ACC112 (cell line): ENCODE data around the gene SAMD7.
A peak's percentile ranks its signal among the peaks of the same experiment; 100 is the strongest.

Source experiments
- H2AFZ ChIP-seq: fragments of 200-600 bp; sonication (generic); one replicate; pipeline ENCODE4 v1.6.0; 2017; ENCODE audit warnings: antibody characterized with exemption, low read length; ENCODE audit not compliant: unreplicated experiment
- H3K27ac ChIP-seq: fragments of 200-600 bp; sonication (generic); 2 replicates; pipeline ENCODE4 v1.5.1; 2014; ENCODE audit warnings: low read depth, mild to moderate bottlenecking, antibody characterized with exemption, low read length, moderate library complexity
- H3K27me3 ChIP-seq: fragments of 200-600 bp; sonication (generic); 2 replicates; pipeline ENCODE4 v1.6.1; 2014; ENCODE audit warnings: mild to moderate bottlenecking, antibody characterized with exemption, low read length, moderate library complexity, mixed read lengths; ENCODE audit not compliant: insufficient read depth
- H3K36me3 ChIP-seq: fragments of 200-600 bp; sonication (generic); 2 replicates; pipeline ENCODE4 v1.6.1; 2016; ENCODE audit warnings: mild to moderate bottlenecking, antibody characterized with exemption, low read length, moderate library complexity, mixed read lengths; ENCODE audit not compliant: insufficient read depth
- H3K4me1 ChIP-seq: fragments of 200-600 bp; sonication (generic); one replicate; pipeline ENCODE4 v1.6.1; 2016; ENCODE audit warnings: low read length, mixed read lengths; ENCODE audit not compliant: insufficient read depth, unreplicated experiment, control insufficient read depth
- H3K4me3 ChIP-seq: fragments of 200-600 bp; sonication (generic); 2 replicates; pipeline ENCODE4 v1.5.1; 2014; ENCODE audit warnings: mild to moderate bottlenecking, low read depth, low read length
- H3K79me2 ChIP-seq: fragments of 200-600 bp; sonication (generic); one replicate; pipeline ENCODE4 v1.6.0; 2016; ENCODE audit warnings: low read length; ENCODE audit not compliant: control insufficient read depth, unreplicated experiment, insufficient read depth

Gene SAMD7

GRCh38 chr3:169879845-169880575 is 31.4 kb upstream of the SAMD7 start:
- no peaks in the 10 kb centered on the region for H3K79me2 ChIP-seq
- H2AFZ ChIP-seq: no peak overlapping the region
- no peaks in the 10 kb centered on the region for H3K36me3 ChIP-seq
- H3K4me3 ChIP-seq: no peak overlapping the region
- H3K27ac ChIP-seq: no peak overlapping the region
- peaks cover 5% of the 10 kb centered on the region for H3K4me1 ChIP-seq
- H3K27me3 ChIP-seq: no peaks in the 10 kb centered on the region; the same call in 1 of the 2 replicates

GRCh38 chr3:169880576-169881250 is 30.7 kb upstream of the SAMD7 start:
- Histone ChIP-seq H3K27me3 (no peaks in the 10 kb centered on the region; the same call in 1 of the 2 replicates), H3K27ac (no peak overlapping the region), H3K4me1 (peaks cover 5% of the 10 kb centered on the region), H2AFZ (no peak overlapping the region), H3K36me3 (no peaks in the 10 kb centered on the region), H3K4me3 (no peak overlapping the region), H3K79me2 (no peaks in the 10 kb centered on the region)

- no peaks in the 10 kb centered on the region for H3K79me2 ChIP-seq
- H3K4me3 ChIP-seq: no peak overlapping the region
- H3K27ac ChIP-seq: no peak overlapping the region
- no peaks in the 10 kb centered on the region for H3K36me3 ChIP-seq
- no peaks in the 10 kb centered on the region; the same call in 1 of the 2 replicates for H3K27me3 ChIP-seq
- H2AFZ ChIP-seq: peak overlapping the region; percentile 15
- peaks cover 9% of the 10 kb centered on the region for H3K4me1 ChIP-seq
These were observed 24.7 kb upstream of the SAMD7 start for GRCh38 chr3:169886671-169887070.

GRCh38 chr3:169891886-169892285 is 19.5 kb upstream of the SAMD7 start:
- Histone ChIP-seq H3K4me3 (no peak overlapping the region), H3K27ac (no peak overlapping the region), H3K79me2 (no peaks in the 10 kb centered on the region), H3K27me3 (no peaks in the 10 kb centered on the region), H3K36me3 (no peaks in the 10 kb centered on the region), H2AFZ (no peak overlapping the region), H3K4me1 (peaks cover under 1% of the 10 kb centered on the region)

GRCh38 chr3:169894110-169894509 is 17.3 kb upstream of the SAMD7 start:
- Histone ChIP-seq H3K79me2 (no peaks in the 10 kb centered on the region), H3K4me1 (no peaks in the 10 kb centered on the region), H3K27me3 (no peaks in the 10 kb centered on the region), H3K36me3 (no peaks in the 10 kb centered on the region), H2AFZ (no peak overlapping the region), H3K4me3 (no peak overlapping the region), H3K27ac (no peak overlapping the region)

- no peaks in the 10 kb centered on the region for H3K36me3 ChIP-seq
- H3K4me3 ChIP-seq: no peak overlapping the region
- H3K4me1 ChIP-seq: no peaks in the 10 kb centered on the region
- H3K79me2 ChIP-seq: no peaks in the 10 kb centered on the region
- H2AFZ ChIP-seq: no peak overlapping the region
- H3K27ac ChIP-seq: no peak overlapping the region
- H3K27me3 ChIP-seq: no peaks in the 10 kb centered on the region
These were observed 16.3 kb upstream of the SAMD7 start for GRCh38 chr3:169895072-169895471.

GRCh38 chr3:169897284-169897683 is 14.1 kb upstream of the SAMD7 start:
- no peaks in the 10 kb centered on the region for H3K4me1 ChIP-seq
- H3K36me3 ChIP-seq: no peaks in the 10 kb centered on the region
- no peak overlapping the region for H2AFZ ChIP-seq
- H3K27ac ChIP-seq: no peak overlapping the region
- H3K79me2 ChIP-seq: no peaks in the 10 kb centered on the region
- H3K4me3 ChIP-seq: no peak overlapping the region
- peaks cover 4% of the 10 kb centered on the region; the same call in 1 of the 2 replicates for H3K27me3 ChIP-seq

- H3K36me3 ChIP-seq: no peaks in the 10 kb centered on the region
- H3K27me3 ChIP-seq: peaks cover 12% of the 10 kb centered on the region; the same call in 1 of the 2 replicates
- no peaks in the 10 kb centered on the region for H3K4me1 ChIP-seq
- H3K79me2 ChIP-seq: no peaks in the 10 kb centered on the region
- H3K27ac ChIP-seq: no peak overlapping the region
- H2AFZ ChIP-seq: no peak overlapping the region
- no peak overlapping the region for H3K4me3 ChIP-seq
These were observed 9.9 kb upstream of the SAMD7 start for GRCh38 chr3:169901453-169901852.

GRCh38 chr3:169905404-169905803 is 6.0 kb upstream of the SAMD7 start:
- Histone ChIP-seq H2AFZ (no peak overlapping the region), H3K79me2 (no peaks in the 10 kb centered on the region), H3K27ac (no peak overlapping the region), H3K27me3 (peaks cover 28% of the 10 kb centered on the region; the same call in 1 of the 2 replicates), H3K4me1 (no peaks in the 10 kb centered on the region), H3K4me3 (no peak overlapping the region), H3K36me3 (no peaks in the 10 kb centered on the region)

- H3K79me2 ChIP-seq: no peaks in the 10 kb centered on the region
- no peaks in the 10 kb centered on the region for H3K36me3 ChIP-seq
- H3K4me3 ChIP-seq: no peak overlapping the region
- no peaks in the 10 kb centered on the region for H3K4me1 ChIP-seq
- no peak overlapping the region for H3K27ac ChIP-seq
- no peak overlapping the region for H2AFZ ChIP-seq
- H3K27me3 ChIP-seq: peaks cover 25% of the 10 kb centered on the region; the same call in 1 of the 2 replicates
These were observed 3.9 kb upstream of the SAMD7 start for GRCh38 chr3:169907476-169907875.

GRCh38 chr3:169907944-169908343 is 3.4 kb upstream of the SAMD7 start:
- Histone ChIP-seq H3K4me1 (no peaks in the 10 kb centered on the region), H3K27me3 (peaks cover 25% of the 10 kb centered on the region; the same call in 1 of the 2 replicates), H3K79me2 (no peaks in the 10 kb centered on the region), H2AFZ (no peak overlapping the region), H3K27ac (no peak overlapping the region), H3K36me3 (no peaks in the 10 kb centered on the region), H3K4me3 (no peak overlapping the region)
